K562 (cell line): Measurements from ENCODE around the gene BCL11A. TPM values are rescaled to one million over a fixed set of nuclear protein-coding genes. Genes with fewer than 3 reads are reported as not detected.

Source experiments
- ATAC-seq: fragments of 200-7000 bp; cut with Tn5 transposase; 3 replicates; pipeline ENCODE4 v1.9.1; 2020; ENCODE audit warnings: moderate library complexity
- Bru-seq: library from RNA; stranded (reverse); fragments of 400-500 nt; gene quantifications from one replicate; lab custom pipeline; 2021; lab: Mats Ljungman, UMichigan
- BruChase-seq, 2 experiments: library from RNA; stranded (reverse); fragments of 400-500 nt; gene quantifications; one replicate each; lab custom pipeline; 2021; lab: Mats Ljungman, UMichigan
- BruUV-seq: library from RNA; stranded (reverse); fragments of 400-500 nt; replicated peaks from 2 replicates; lab custom pipeline; 2021; lab: Mats Ljungman, UMichigan
- CTCF ChIA-PET: fragments of 300-600 bp; formaldehyde crosslinking; extraction: SDS; loops from one replicate; lab custom pipeline; 2021; ENCODE audit warnings: low intra/inter-chr PET ratio; lab: Yijun Ruan, JAX
- POLR2A ChIA-PET: fragments of 300-600, 350-650 bp; sonication (Branson Sonifier 250); formaldehyde crosslinking; extraction: SDS; loops from one replicate; lab custom pipeline; 2021; ENCODE audit warnings: antibody characterized with exemption, inconsistent platforms; lab: Yijun Ruan, JAX
- DNase-seq, 4 experiments: peaks; one replicate each; pipeline versions ENCODE4 v3.0.0 to v3.0.0-alpha.2; 2011 to 2018; ENCODE audit warnings: low spot score in 3 of 4, mixed read lengths in 3 of 4; ENCODE audit errors: extremely low read depth in 1 of 4
- FAIRE-seq: peaks from 2 replicates; lab custom pipeline; 2011; peaks lifted over from hg19 to GRCh38; lab: Jason Lieb, UNC
- H2AFZ ChIP-seq: 2 replicates; pipeline ENCODE4 v1.6.0; 2011; ENCODE audit warnings: low read depth, low read length, control low read depth, inconsistent platforms
- H3K27ac ChIP-seq: fragments of 200-600 bp; 3 replicates; pipeline ENCODE4 v1.8.0; 2011; ENCODE audit warnings: low read depth, mild to moderate bottlenecking, control low read depth, inconsistent platforms, low read length, moderate library complexity, mixed read lengths; ENCODE audit errors: extremely low read depth
- H3K27me3 ChIP-seq, 2 experiments: fragments of 300-600 bp in 1 of 2; 2 replicates in 1 of 2; 3 replicates in 1 of 2; pipeline versions ENCODE4 v1.6.0 to v1.8.0; 2011; ENCODE audit warnings: inconsistent platforms in 2 of 2, low read length in 2 of 2, mild to moderate bottlenecking in 1 of 2, mixed read lengths in 1 of 2, moderate library complexity in 1 of 2; ENCODE audit not compliant: control insufficient read depth in 2 of 2, insufficient read depth in 2 of 2
- H3K36me3 ChIP-seq: fragments of 300-600 bp; 3 replicates; pipeline ENCODE4 v1.8.0; 2011; ENCODE audit warnings: mild to moderate bottlenecking, low read length, inconsistent platforms; ENCODE audit not compliant: control insufficient read depth, insufficient read depth
- H3K4me1 ChIP-seq, 2 experiments: fragments of 200-600 bp in 1 of 2; replicated peaks in 1 of 2; 2 replicates in 1 of 2; 3 replicates in 1 of 2; pipeline versions ENCODE4 v1.5.1 to v1.8.0; 2011; ENCODE audit warnings: inconsistent platforms in 2 of 2, low read length in 2 of 2, mild to moderate bottlenecking in 1 of 2, mixed read lengths in 1 of 2, moderate library complexity in 1 of 2; ENCODE audit not compliant: control insufficient read depth in 2 of 2, insufficient read depth in 2 of 2
- H3K4me2 ChIP-seq: 2 replicates; pipeline ENCODE4 v1.6.1; 2011; ENCODE audit warnings: low read length, control low read depth, inconsistent platforms, mixed read lengths; ENCODE audit not compliant: insufficient read depth
- H3K4me3 ChIP-seq: fragments of 200-600 bp; sonication (generic), shearing (Covaris generic); 2 replicates; pipeline ENCODE4 v1.5.1; 2016; ENCODE audit warnings: control low read depth, inconsistent platforms
- H3K79me2 ChIP-seq: fragments of 200-600 bp; 3 replicates; pipeline ENCODE4 v1.8.0; 2011; ENCODE audit warnings: low read length, inconsistent platforms; ENCODE audit not compliant: control insufficient read depth, insufficient read depth
- H3K9ac ChIP-seq, 2 experiments: 2 replicates each; pipeline versions ENCODE4 v1.6.0 to v1.6.1; 2011; ENCODE audit warnings: low read depth in 2 of 2, low read length in 2 of 2, control low read depth in 1 of 2, inconsistent platforms in 1 of 2, mild to moderate bottlenecking in 1 of 2, mixed read lengths in 1 of 2; ENCODE audit not compliant: insufficient read depth in 1 of 2
- H3K9me1 ChIP-seq: one replicate; pipeline ENCODE4 v1.6.0; 2011; ENCODE audit warnings: inconsistent platforms, mild to moderate bottlenecking, low read length, moderate library complexity; ENCODE audit not compliant: control insufficient read depth, insufficient read depth
- H3K9me3 ChIP-seq: replicated peaks from 2 replicates; pipeline ENCODE4 v1.5.1; 2011; ENCODE audit warnings: low read depth, low read length, inconsistent platforms; ENCODE audit not compliant: control insufficient read depth, insufficient read depth
- H4K20me1 ChIP-seq: replicated peaks from 2 replicates; pipeline ENCODE4 v1.6.1; 2011; ENCODE audit warnings: low read length, inconsistent platforms, mixed read lengths; ENCODE audit not compliant: control insufficient read depth, insufficient read depth
- ZNF512 ChIP-seq: IDR thresholded peaks from 2 replicates; pipeline ENCODE4 v1.6.1; 2016; ENCODE audit warnings: missing genetic modification characterization, missing compliant biosample characterization
- WGBS: fragments of 100-300 bp; shearing (Covaris generic); methylation state at CpG from one replicate; pipeline ENCODE4 v1.1.6; 2016; ENCODE audit warnings: low coverage, mixed read lengths; ENCODE audit not compliant: insufficient coverage; ENCODE audit errors: missing lambda C conversion rate; 5-methylcytosine and 5-hydroxymethylcytosine counted together
- in situ Hi-C: fragments of 300-500 bp; cut with MboI; formaldehyde crosslinking; loops from 4 replicates; pipeline ENCODE4 v1.15.0; 2018; ENCODE audit warnings: inconsistent platforms, mixed read lengths
- intact Hi-C: fragments of 100-400 bp; cut with micrococcal nuclease; formaldehyde crosslinking; loops from 2 replicates; pipeline ENCODE4 v1.14.2; 2022
- long read RNA-seq, 3 experiments: library from polyadenylated mRNA in 2 of 3; library from RNA in 1 of 3; unstranded in 2 of 3; stranded (forward) in 1 of 3; transcript quantifications; one replicate each; pipeline ENCODE4 v2.0.0, GENCODE V29; 2019 to 2022
- polyA minus RNA-seq, 3 experiments: library from RNA; depleted of rRNA, polyadenylated mRNA; stranded (reverse); fragments of >200 nt; gene quantifications; 2 replicates each; pipeline ENCODE4 v1.2.3, GENCODE V29; 2011
- polyA plus RNA-seq, 8 experiments: library from polyadenylated mRNA; depleted of rRNA in 4 of 8; stranded (reverse) in 5 of 8; unstranded in 3 of 8; fragments of >200 nt; fragmentation: Nextera tagmentation in 2 of 8; fragmentation: Illumina TruSeq in 1 of 8; extraction: Ambion mirVana in 2 of 8; extraction: Trizol in 1 of 8; gene quantifications; 2 replicates each; pipeline versions ENCODE4 v1.2.1 to v1.2.3, GENCODE V29; 2011 to 2014; ENCODE audit warnings: inconsistent platforms in 1 of 8, missing spikeins in 1 of 8
- total RNA-seq, 7 experiments: library from RNA; depleted of rRNA in 6 of 7; stranded (reverse); fragments of >200 nt in 6 of 7; fragmentation: Illumina TruSeq in 2 of 7; extraction: Trizol in 2 of 7; gene quantifications; 2 replicates each; pipeline versions ENCODE4 v1.2.1 to v1.2.3, GENCODE V29; 2011 to 2021; ENCODE audit warnings: low replicate concordance in 1 of 7
- TF ChIP-seq, protein P1 (sequence below): sonication (generic); formaldehyde crosslinking; IDR thresholded peaks from 2 replicates; pipeline ENCODE4 v1.8.1; 2023; ENCODE audit warnings: mild to moderate bottlenecking, missing genetic modification reagents, moderate library complexity

Gene BCL11A
- not detected in 2 replicates for total RNA-seq (2011; cell fraction: chromatin; rRNA removed; ENCODE audit: low replicate concordance)
- 0.13 TPM in 1 of 2 replicates, not detected in the other for total RNA-seq (2011; cell fraction: nucleolus; rRNA removed)
- total RNA-seq (2011; cell fraction: nucleoplasm; rRNA removed): not detected in 2 replicates
- not detected in 2 replicates for total RNA-seq (2014; rRNA removed)
- total RNA-seq (2014; rRNA removed; fragmentation: Illumina TruSeq; extraction: Trizol): not detected in 2 replicates
- total RNA-seq (2015; rRNA removed; fragmentation: Illumina TruSeq; extraction: Trizol): not detected in 2 replicates
- total RNA-seq (2021): 0.07 and 0.13 TPM in 2 replicates
- not detected in 2 replicates for polyA plus RNA-seq (2011; rRNA removed)
- not detected in 2 replicates for polyA plus RNA-seq (2011; cell fraction: cytosol; rRNA removed)
- 0.03 TPM in 1 of 2 replicates, not detected in the other for polyA plus RNA-seq (2011; cell fraction: nucleus; rRNA removed)
- polyA plus RNA-seq (2012): 0.01 and 0.03 TPM in 2 replicates
- 0.19 TPM in 1 of 2 replicates, not detected in the other for polyA plus RNA-seq (2014; fragmentation: Illumina TruSeq; extraction: Trizol)
- polyA plus RNA-seq (2014; fragmentation: Nextera tagmentation; extraction: Ambion mirVana): not detected
- not detected in 2 replicates for polyA plus RNA-seq (2014; rRNA removed)
- not detected in 2 replicates for polyA minus RNA-seq (2011; rRNA and poly(A)+ RNA removed)
- not detected in 2 replicates for polyA minus RNA-seq (2011; cell fraction: cytosol; rRNA and poly(A)+ RNA removed)
- polyA minus RNA-seq (2011; cell fraction: nucleus; rRNA and poly(A)+ RNA removed): 0.11 TPM in 1 of 2 replicates, not detected in the other
- Bru-seq, nascent RNA: percentile 2 among the genes with signal in this experiment
- percentile 1 among the genes with signal in this experiment for BruChase-seq, experiment 1, labeled RNA remaining after a 2-hour chase
- BruChase-seq, experiment 2, labeled RNA remaining after a 6-hour chase: not detected
- long read RNA-seq, experiment 1: 0 reads
- long read RNA-seq, experiment 2: 0 reads
- long read RNA-seq, experiment 3: 0 reads

- in situ Hi-C loops: no loop called here
- 8% methylated on average over 5 of the region's 35 CpGs for WGBS
- no peak for FAIRE-seq
These were observed at the start of gene BCL11A for GRCh38 chr2:60553495-60554073. Gene BCL11A (minus strand): TSS chr2:60553654. CDS start chr2:60553270, 384 bp downstream.

More at GRCh38 chr2:60553495-60554073, at the start of gene BCL11A:
- ATAC-seq: no peak
- peak in 1 of 4 experiments; percentile 7 for DNase-seq
- no TSS peak for BruUV-seq
- no peak within 1 kb of the TSS for H3K27ac ChIP-seq
- H3K9me1 ChIP-seq: no peaks in the 10 kb centered on the region
- H3K9me3 ChIP-seq: no peaks in the 10 kb centered on the region
- intact Hi-C loops: no loop called here
- H3K79me2 ChIP-seq: no peaks in the 10 kb centered on the region
- H3K4me2 ChIP-seq: peak within 1 kb of the TSS; percentile 42; the same call in 1 of the 2 replicates
- ChIA-PET POLR2A (no interaction called here), CTCF (no interaction called here)
- H3K4me3 ChIP-seq: peak within 1 kb of the TSS; percentile 29
- H3K9ac ChIP-seq: peak within 1 kb of the TSS in 1 of 2 experiments; percentile 68; a peak in 2 of 4 replicates
- TF ChIP-seq, protein P1, sequence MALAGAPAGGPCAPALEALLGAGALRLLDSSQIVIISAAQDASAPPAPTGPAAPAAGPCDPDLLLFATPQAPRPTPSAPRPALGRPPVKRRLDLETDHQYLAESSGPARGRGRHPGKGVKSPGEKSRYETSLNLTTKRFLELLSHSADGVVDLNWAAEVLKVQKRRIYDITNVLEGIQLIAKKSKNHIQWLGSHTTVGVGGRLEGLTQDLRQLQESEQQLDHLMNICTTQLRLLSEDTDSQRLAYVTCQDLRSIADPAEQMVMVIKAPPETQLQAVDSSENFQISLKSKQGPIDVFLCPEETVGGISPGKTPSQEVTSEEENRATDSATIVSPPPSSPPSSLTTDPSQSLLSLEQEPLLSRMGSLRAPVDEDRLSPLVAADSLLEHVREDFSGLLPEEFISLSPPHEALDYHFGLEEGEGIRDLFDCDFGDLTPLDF (CRISPR knock-in tag): no peak
- peak; percentile 59; the same call in 1 of the 2 replicates for TF ChIP-seq ZNF512 (tag)
- H4K20me1 ChIP-seq: no peaks in the 10 kb centered on the region
- H3K36me3 ChIP-seq: no peaks in the 10 kb centered on the region
- H3K4me1 ChIP-seq: peaks cover 0 to 33% of the 10 kb centered on the region in 2 experiments; a peak in 2 of 5 replicates
- H2AFZ ChIP-seq: 0 out of 2 replicates have a peak within 1 kb of the TSS, but pooled peaks have one; percentile 7
- H3K27me3 ChIP-seq: peaks cover 32 to 43% of the 10 kb centered on the region in 2 experiments; a peak in 4 of 5 replicates
